GM23248 (cell line): ENCODE data around the gene MCHR2.

ENCODE experiments used
- EZH2 ChIP-seq: fragments of 200-600 bp; sonication (generic); IDR thresholded peaks from 2 replicates; pipeline ENCODE4 v1.6.1; 2018; ENCODE audit warnings: antibody characterized with exemption, mild to moderate bottlenecking; ENCODE audit not compliant: insufficient read depth, poor library complexity, severe bottlenecking
- EZH2phosphoT487 ChIP-seq: fragments of 200-600 bp; sonication (generic); IDR thresholded peaks from 2 replicates; pipeline ENCODE4 v1.6.1; 2018; ENCODE audit warnings: antibody characterized with exemption, moderate library complexity, mild to moderate bottlenecking, low read depth; ENCODE audit not compliant: insufficient read depth

DNA sequence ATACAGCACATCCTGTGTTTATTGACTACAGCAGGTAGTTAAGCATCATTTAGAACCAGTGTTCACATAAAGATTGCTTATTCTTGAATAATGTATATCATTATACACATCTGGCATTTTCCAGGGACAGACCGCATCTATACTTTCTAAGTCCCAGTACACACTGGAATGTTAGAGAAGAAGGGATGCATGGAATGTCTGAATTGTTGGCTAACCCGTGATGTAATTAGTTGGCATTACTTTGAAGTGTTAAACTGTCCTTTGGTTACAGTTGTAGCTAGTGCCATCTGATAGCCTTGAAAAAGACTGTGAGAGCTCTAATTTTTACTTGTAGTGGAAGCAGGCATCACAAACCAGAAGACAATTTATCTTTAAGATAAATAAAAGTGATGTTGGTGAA, 29.8 kb upstream of the MCHR2 start:
- no peak for TF ChIP-seq EZH2phosphoT487
- no peak for TF ChIP-seq EZH2
